HepG2 (cell line): ENCODE results near the gene HSPA1A. TPM values are rescaled to one million over a fixed set of nuclear protein-coding genes. Genes with fewer than 3 reads are reported as not detected.

ENCODE experiments used
- BRD4 ChIP-seq: sonication (generic); formaldehyde crosslinking; IDR thresholded peaks from 2 replicates; pipeline ENCODE4 v1.4.0; 2020; ENCODE audit warnings: missing genetic modification reagents
- CEBPB ChIP-seq: IDR thresholded peaks from 2 replicates; pipeline ENCODE4 v1.6.1; 2011; ENCODE audit warnings: low read depth, low read length, improper control_type of control experiment, borderline replicate concordance
- CENPX ChIP-seq: sonication (generic); formaldehyde crosslinking; IDR thresholded peaks from 2 replicates; pipeline ENCODE4 v1.9.0; 2021; ENCODE audit warnings: mild to moderate bottlenecking, missing genetic modification reagents, moderate library complexity
- FIP1L1 ChIP-seq: fragments of 200-400 bp; formaldehyde crosslinking; IDR thresholded peaks from 2 replicates; pipeline ENCODE4 v1.6.1; 2018; ENCODE audit warnings: low read depth, mild to moderate bottlenecking, low read length, moderate library complexity, borderline replicate concordance; ENCODE audit not compliant: insufficient read depth
- KLF13 ChIP-seq: sonication (generic); formaldehyde crosslinking; IDR thresholded peaks from 2 replicates; pipeline ENCODE4 v1.4.0; 2020; ENCODE audit warnings: mild to moderate bottlenecking, missing genetic modification reagents
- NONO ChIP-seq, 2 experiments: fragments of 450-650 bp in 1 of 2; sonication (generic) in 1 of 2; formaldehyde crosslinking in 1 of 2; IDR thresholded peaks in 1 of 2; conservative IDR thresholded peaks in 1 of 2; 2 replicates each; pipeline versions ENCODE4 v1.6.1 to v1.8.0; 2017 to 2022; ENCODE audit warnings: mild to moderate bottlenecking in 1 of 2, missing genetic modification reagents in 1 of 2, moderate library complexity in 1 of 2
- PATZ1 ChIP-seq: sonication (generic); formaldehyde crosslinking; IDR thresholded peaks from 2 replicates; pipeline ENCODE4 v1.4.0; 2020; ENCODE audit warnings: missing genetic modification reagents
- RAD21 ChIP-seq: fragments of 450-650 bp; formaldehyde crosslinking; IDR thresholded peaks from 2 replicates; pipeline ENCODE4 v1.5.0; 2020; ENCODE audit warnings: mild to moderate bottlenecking
- RBM22 ChIP-seq: fragments of 200-400 bp; formaldehyde crosslinking; optimal IDR thresholded peaks from 2 replicates; pipeline ENCODE3; 2017; ENCODE audit warnings: mild to moderate bottlenecking, low read length, moderate library complexity
- RNF2 ChIP-seq: fragments of 450-650 bp; conservative IDR thresholded peaks from 2 replicates; pipeline ENCODE4 v1.6.1; 2016; ENCODE audit warnings: low read depth
- SALL1 ChIP-seq: sonication (generic); formaldehyde crosslinking; IDR thresholded peaks from 2 replicates; pipeline ENCODE4 v1.8.0; 2022; ENCODE audit warnings: mild to moderate bottlenecking, missing genetic modification reagents
- SAP130 ChIP-seq: IDR thresholded peaks from 2 replicates; pipeline ENCODE4 v1.6.1; 2016; ENCODE audit warnings: low read depth
- SMAD1 ChIP-seq: sonication (generic); formaldehyde crosslinking; IDR thresholded peaks from 2 replicates; pipeline ENCODE4 v1.4.0; 2020; ENCODE audit warnings: missing genetic modification reagents, low read depth, mild to moderate bottlenecking, borderline replicate concordance
- SMYD3 ChIP-seq: sonication (generic); formaldehyde crosslinking; IDR thresholded peaks from 2 replicates; pipeline ENCODE4 v1.8.1; 2023; ENCODE audit warnings: mild to moderate bottlenecking, missing genetic modification reagents
- ZBTB26 ChIP-seq: IDR thresholded peaks from 2 replicates; pipeline ENCODE4 v1.6.1; 2016; ENCODE audit warnings: missing compliant biosample characterization, missing genetic modification reagents, borderline replicate concordance
- ZFP41 ChIP-seq: sonication (generic); formaldehyde crosslinking; IDR thresholded peaks from 2 replicates; pipeline ENCODE4 v1.4.0; 2020; ENCODE audit warnings: mild to moderate bottlenecking, missing genetic modification reagents, borderline replicate concordance
- ZNF20 ChIP-seq: sonication (generic); formaldehyde crosslinking; IDR thresholded peaks from 2 replicates; pipeline ENCODE4 v1.4.0; 2020; ENCODE audit warnings: mild to moderate bottlenecking, moderate library complexity, missing genetic modification reagents
- ZNF333 ChIP-seq: sonication (generic); formaldehyde crosslinking; IDR thresholded peaks from 2 replicates; pipeline ENCODE4 v1.4.0; 2020; ENCODE audit warnings: mild to moderate bottlenecking, missing genetic modification reagents, borderline replicate concordance
- ZNF33A ChIP-seq: sonication (generic); formaldehyde crosslinking; IDR thresholded peaks from 2 replicates; pipeline ENCODE4 v1.5.1; 2020; ENCODE audit warnings: missing genetic modification reagents, mild to moderate bottlenecking, moderate library complexity, borderline replicate concordance
- ZNF530 ChIP-seq: sonication (generic); formaldehyde crosslinking; IDR thresholded peaks from 2 replicates; pipeline ENCODE4 v1.5.0; 2020; ENCODE audit warnings: low read depth, mild to moderate bottlenecking, missing genetic modification reagents
- ZNF550 ChIP-seq: sonication (generic); formaldehyde crosslinking; IDR thresholded peaks from 2 replicates; pipeline ENCODE4 v1.4.0; 2020; ENCODE audit warnings: mild to moderate bottlenecking, missing genetic modification reagents, borderline replicate concordance
- ZNF687 ChIP-seq: sonication (generic); formaldehyde crosslinking; IDR thresholded peaks from 2 replicates; pipeline ENCODE4 v1.5.1; 2020; ENCODE audit warnings: mild to moderate bottlenecking, missing genetic modification reagents, moderate library complexity
- polyA plus RNA-seq, 8 experiments: library from polyadenylated mRNA; depleted of rRNA in 3 of 8; stranded (reverse) in 7 of 8; unstranded in 1 of 8; fragments of >200 nt; fragmentation: Illumina TruSeq in 4 of 8; extraction: Trizol in 4 of 8; gene quantifications; 2 replicates each; pipeline versions ENCODE4 v1.2.1 to v1.2.3, GENCODE V29; 2011 to 2016; ENCODE audit warnings: low read depth in 4 of 8, missing spikeins in 1 of 8, mixed read lengths in 1 of 8; ENCODE audit not compliant: insufficient read depth in 1 of 8
- total RNA-seq, 5 experiments: library from RNA; depleted of rRNA; stranded (reverse); fragments of >200 nt; fragmentation: Illumina TruSeq; extraction: Trizol; gene quantifications; 2 replicates each; pipeline ENCODE4 v1.2.3, GENCODE V29; 2016; ENCODE audit warnings: low read depth in 1 of 5

HSPA1A gene
- total and polyA plus RNA-seq, 2 of the 13 experiments (the other 11 are each of a cell fraction or from before 2014, with no cell fraction given) = 44.5 to 85.0 TPM

- TF ChIP-seq SMYD3 (CRISPR knock-in tag) (no peak), SMAD1 (CRISPR knock-in tag) (no peak), CENPX (CRISPR knock-in tag) (no peak), NONO (IDR thresholded peaks at IDR 0.05) (no peak), NONO (CRISPR knock-in tag; conservative IDR thresholded peaks at IDR 0.05) (0 out of 2 replicates have a peak, but pooled peaks have one; percentile 21), ZNF530 (0 out of 2 replicates have a peak, but pooled peaks have one; percentile 45), ZNF33A (no peak), PATZ1 (CRISPR knock-in tag) (peak; percentile 41; the same call in 1 of the 2 replicates), ZNF20 (CRISPR knock-in tag) (no peak), SAP130 (CRISPR knock-in tag) (peak; percentile 54), SALL1 (CRISPR knock-in tag) (0 out of 2 replicates have a peak, but pooled peaks have one; percentile 15), CEBPB (no peak), FIP1L1 (no peak), ZNF687 (CRISPR knock-in tag) (peak; percentile 23), ZBTB26 (CRISPR knock-in tag) (no peak), KLF13 (CRISPR knock-in tag) (no peak), ZNF333 (CRISPR knock-in tag) (no peak), RAD21 (CRISPR knock-in tag) (peak; percentile 33), RNF2 (no peak), BRD4 (no peak), ZNF550 (CRISPR knock-in tag) (no peak), RBM22 (no peak), ZFP41 (CRISPR knock-in tag) (no peak)
Measured at GRCh38 chr6:31791324-31792089, 23.8 kb upstream of the HSPA1A start (continued).
